SK-N-SH (cell line): ENCODE data around the gene HK3. TPM values are rescaled to one million over a fixed set of nuclear protein-coding genes. Genes with fewer than 3 reads are reported as not detected.

Experiments used
- CTCF ChIA-PET: fragments of 300-600, 350-600 bp; formaldehyde crosslinking; extraction: SDS; loops from one replicate; lab custom pipeline; 2021; lab: Yijun Ruan, JAX
- POLR2A ChIA-PET: fragments of 350-600 bp; sonication (Branson Sonifier 250); formaldehyde crosslinking; extraction: SDS; loops from one replicate; lab custom pipeline; 2020; ENCODE audit warnings: antibody characterized with exemption, inconsistent platforms; lab: Yijun Ruan, JAX
- DNase-seq: peaks from one replicate; pipeline ENCODE4 v3.0.0; 2012
- H2AFZ ChIP-seq: fragments of 200-600 bp; sonication (generic); 2 replicates; pipeline ENCODE4 v1.8.1; 2016; ENCODE audit warnings: antibody characterized with exemption, mild to moderate bottlenecking, low read depth
- H3F3A ChIP-seq: fragments of 200-600 bp; sonication (generic); replicated peaks from 2 replicates; pipeline ENCODE3; 2016; ENCODE audit warnings: antibody characterized with exemption, mild to moderate bottlenecking; ENCODE audit not compliant: insufficient read depth
- H3K27ac ChIP-seq, 2 experiments: fragments of 200-500 bp in 1 of 2; fragments of 200-600 bp in 1 of 2; sonication (Bioruptor generic) in 1 of 2; sonication (generic), shearing (Covaris generic) in 1 of 2; 2 replicates each; pipeline versions ENCODE4 v1.5.1 to v1.6.1; 2014 to 2016; ENCODE audit warnings: low read depth in 2 of 2, inconsistent platforms in 1 of 2, low read length in 1 of 2, mild to moderate bottlenecking in 1 of 2, mixed read lengths in 1 of 2
- H3K27me3 ChIP-seq: fragments of 200-600 bp; sonication (generic), shearing (Covaris generic); 2 replicates; pipeline ENCODE4 v1.6.1; 2016; ENCODE audit warnings: mixed run types; ENCODE audit not compliant: insufficient read depth
- H3K36me3 ChIP-seq, 2 experiments: fragments of 200-500 bp in 1 of 2; fragments of 200-600 bp in 1 of 2; sonication (Bioruptor generic) in 1 of 2; sonication (generic) in 1 of 2; replicated peaks in 1 of 2; 2 replicates each; pipeline versions ENCODE3 to v1.5.1; 2014 to 2016; ENCODE audit warnings: low read length in 1 of 2, mild to moderate bottlenecking in 1 of 2; ENCODE audit not compliant: insufficient read depth in 2 of 2, control insufficient read depth in 1 of 2
- H3K4me1 ChIP-seq, 2 experiments: fragments of 200-500 bp in 1 of 2; fragments of 200-600 bp in 1 of 2; sonication (Bioruptor generic) in 1 of 2; sonication (generic), shearing (Covaris generic) in 1 of 2; 2 replicates each; pipeline versions ENCODE4 v1.5.1 to v1.6.1; 2014 to 2016; ENCODE audit warnings: low read depth in 1 of 2, low read length in 1 of 2, mixed run types in 1 of 2; ENCODE audit not compliant: insufficient read depth in 2 of 2, control insufficient read depth in 1 of 2
- H3K4me2 ChIP-seq: fragments of 200-600 bp; sonication (generic), shearing (Covaris generic); 2 replicates; pipeline ENCODE4 v1.6.1; 2017; ENCODE audit warnings: mixed run types
- H3K4me3 ChIP-seq, 2 experiments: fragments of 200-500 bp in 1 of 2; fragments of 200-600 bp in 1 of 2; sonication (Bioruptor generic) in 1 of 2; sonication (generic), shearing (Covaris generic) in 1 of 2; 2 replicates each; pipeline versions ENCODE4 v1.5.1 to v1.8.1; 2014 to 2016; ENCODE audit warnings: low read depth in 2 of 2, inconsistent platforms in 1 of 2, low read length in 1 of 2, mild to moderate bottlenecking in 1 of 2, mixed read lengths in 1 of 2, moderate library complexity in 1 of 2
- H3K79me2 ChIP-seq: fragments of 200-600 bp; sonication (generic); 2 replicates; pipeline ENCODE4 v1.8.1; 2017; ENCODE audit warnings: mild to moderate bottlenecking; ENCODE audit not compliant: insufficient read depth
- H3K9ac ChIP-seq: fragments of 200-600 bp; sonication (generic); 2 replicates; pipeline ENCODE4 v1.6.1; 2017; ENCODE audit warnings: mixed run types
- H3K9me2 ChIP-seq: fragments of 200-600 bp; sonication (generic); 2 replicates; pipeline ENCODE4 v1.6.1; 2017; ENCODE audit warnings: mixed run types
- H3K9me3 ChIP-seq: fragments of 200-600 bp; sonication (generic); 2 replicates; pipeline ENCODE4 v1.6.1; 2017; ENCODE audit warnings: mixed run types, mild to moderate bottlenecking, moderate library complexity
- H4K20me1 ChIP-seq: fragments of 200-600 bp; sonication (generic); 2 replicates; pipeline ENCODE4 v1.6.1; 2017; ENCODE audit warnings: mild to moderate bottlenecking, mixed run types; ENCODE audit not compliant: insufficient read depth
- CHD2 ChIP-seq: fragments of 150-350 bp; IDR thresholded peaks from 2 replicates; pipeline ENCODE4 v1.6.1; 2018; ENCODE audit warnings: low read length; ENCODE audit not compliant: partially characterized antibody
- EP300 ChIP-seq, 2 experiments: IDR thresholded peaks; 2 replicates each; pipeline versions ENCODE4 v1.4.0 to v1.6.1; 2012; ENCODE audit warnings: borderline replicate concordance in 1 of 2, low read depth in 1 of 2, low read length in 1 of 2
- EZH2phosphoT487 ChIP-seq: fragments of 200-600 bp; sonication (generic); IDR thresholded peaks from 2 replicates; pipeline ENCODE4 v1.6.1; 2017; ENCODE audit warnings: low read depth, mixed run types, mild to moderate bottlenecking, antibody characterized with exemption, moderate library complexity, borderline replicate concordance
- FOSL2 ChIP-seq: IDR thresholded peaks from 2 replicates; pipeline ENCODE4 v1.4.0; 2012; ENCODE audit warnings: low read depth, mild to moderate bottlenecking, moderate library complexity, borderline replicate concordance
- FOXJ3 ChIP-seq: sonication (generic); formaldehyde crosslinking; IDR thresholded peaks from 2 replicates; pipeline ENCODE4 v1.5.1; 2020; ENCODE audit warnings: mild to moderate bottlenecking, missing genetic modification reagents
- GABPA ChIP-seq: IDR thresholded peaks from 2 replicates; pipeline ENCODE4 v1.4.0; 2012; ENCODE audit warnings: low read depth, mild to moderate bottlenecking
- NRF1 ChIP-seq: IDR thresholded peaks from 2 replicates; pipeline ENCODE4 v1.6.1; 2012; ENCODE audit warnings: low read depth, mild to moderate bottlenecking, low read length
- SIN3A ChIP-seq: IDR thresholded peaks from 2 replicates; pipeline ENCODE4 v1.6.1; 2012; ENCODE audit warnings: low read depth, mild to moderate bottlenecking, low read length, moderate library complexity, borderline replicate concordance
- TAF1 ChIP-seq: IDR thresholded peaks from 2 replicates; pipeline ENCODE4 v1.6.1; 2012; ENCODE audit warnings: low read depth, mild to moderate bottlenecking, low read length, moderate library complexity, borderline replicate concordance
- YY1 ChIP-seq: IDR thresholded peaks from 2 replicates; pipeline ENCODE4 v1.4.0; 2012; ENCODE audit warnings: low read depth, mild to moderate bottlenecking
- WGBS: methylation state at CpG from one replicate; pipeline ENCODE4 v1.1.6; 2017; ENCODE audit warnings: low lambda C conversion rate; 5-methylcytosine and 5-hydroxymethylcytosine counted together
- polyA plus RNA-seq, 3 experiments: library from polyadenylated mRNA; depleted of rRNA; stranded (reverse); fragments of >200 nt; gene quantifications; 2 replicates each; pipeline ENCODE4 v1.2.3, GENCODE V29; 2012
- TF ChIP-seq, protein P1 (sequence below): IDR thresholded peaks from 2 replicates; pipeline ENCODE4; 2012
- TF ChIP-seq, protein P2 (sequence below): IDR thresholded peaks from 2 replicates; pipeline ENCODE4 v1.4.0; 2012; ENCODE audit warnings: low read depth
- TF ChIP-seq, protein P3 (sequence below): fragments of 150-350 bp; IDR thresholded peaks from 2 replicates; pipeline ENCODE4 v1.6.1; 2016; ENCODE audit warnings: mild to moderate bottlenecking, low read depth, low read length
- TF ChIP-seq, protein P4 (sequence below): fragments of 200-600 bp; sonication (generic); IDR thresholded peaks from 2 replicates; pipeline ENCODE4 v1.6.1; 2017; ENCODE audit warnings: antibody characterized with exemption, mild to moderate bottlenecking, moderate library complexity

Gene HK3
- polyA plus RNA-seq, 1 of the 3 experiments (the other 2 are of a cell fraction): 0.02 TPM

DNA sequence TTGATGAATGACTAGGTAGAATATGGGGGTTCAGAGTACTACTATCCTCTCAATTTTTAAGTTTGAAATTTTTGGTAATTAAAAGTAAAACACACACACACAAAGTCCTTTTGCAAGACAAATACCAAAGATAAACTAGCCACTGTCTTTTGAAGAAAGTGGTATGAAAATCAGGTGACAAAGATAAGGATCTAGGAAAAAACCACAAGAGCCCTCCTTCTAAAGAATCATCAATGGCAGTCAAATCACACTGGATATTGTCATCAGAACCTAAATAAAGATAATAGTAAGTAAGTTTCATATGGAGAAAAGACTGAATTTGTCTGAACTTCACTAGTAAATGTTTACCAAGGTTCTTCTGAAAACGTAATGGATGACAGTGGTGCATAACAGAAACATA, 30.5 kb upstream of the HK3 start:
- ChIA-PET POLR2A (no interaction called here), CTCF (interaction anchor here (1.2 kb wide), 1 partner anchor 269 kb away, joined by 4 read pairs; no protein-coding TSS in a partner anchor)
- 97% methylated on average over 1 of the region's 1 CpG for WGBS
- TF ChIP-seq EP300 (IDR thresholded peaks at IDR 0.05; ENCODE audit: borderline replicate concordance in 1 of 2, low read depth in 1 of 2, low read length in 1 of 2) (no peak), FOXJ3 (no peak), NRF1 (no peak), EZH2phosphoT487 (no peak), FOSL2 (no peak), YY1 (no peak), CHD2 (no peak), SIN3A (no peak), TAF1 (no peak), GABPA (no peak)
- TF ChIP-seq, protein P1, sequence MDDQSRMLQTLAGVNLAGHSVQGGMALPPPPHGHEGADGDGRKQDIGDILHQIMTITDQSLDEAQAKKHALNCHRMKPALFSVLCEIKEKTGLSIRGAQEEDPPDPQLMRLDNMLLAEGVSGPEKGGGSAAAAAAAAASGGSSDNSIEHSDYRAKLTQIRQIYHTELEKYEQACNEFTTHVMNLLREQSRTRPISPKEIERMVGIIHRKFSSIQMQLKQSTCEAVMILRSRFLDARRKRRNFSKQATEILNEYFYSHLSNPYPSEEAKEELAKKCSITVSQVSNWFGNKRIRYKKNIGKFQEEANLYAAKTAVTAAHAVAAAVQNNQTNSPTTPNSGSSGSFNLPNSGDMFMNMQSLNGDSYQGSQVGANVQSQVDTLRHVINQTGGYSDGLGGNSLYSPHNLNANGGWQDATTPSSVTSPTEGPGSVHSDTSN: no peak
- TF ChIP-seq, protein P2, sequence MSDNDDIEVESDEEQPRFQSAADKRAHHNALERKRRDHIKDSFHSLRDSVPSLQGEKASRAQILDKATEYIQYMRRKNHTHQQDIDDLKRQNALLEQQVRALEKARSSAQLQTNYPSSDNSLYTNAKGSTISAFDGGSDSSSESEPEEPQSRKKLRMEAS: no peak
- TF ChIP-seq, protein P3, sequence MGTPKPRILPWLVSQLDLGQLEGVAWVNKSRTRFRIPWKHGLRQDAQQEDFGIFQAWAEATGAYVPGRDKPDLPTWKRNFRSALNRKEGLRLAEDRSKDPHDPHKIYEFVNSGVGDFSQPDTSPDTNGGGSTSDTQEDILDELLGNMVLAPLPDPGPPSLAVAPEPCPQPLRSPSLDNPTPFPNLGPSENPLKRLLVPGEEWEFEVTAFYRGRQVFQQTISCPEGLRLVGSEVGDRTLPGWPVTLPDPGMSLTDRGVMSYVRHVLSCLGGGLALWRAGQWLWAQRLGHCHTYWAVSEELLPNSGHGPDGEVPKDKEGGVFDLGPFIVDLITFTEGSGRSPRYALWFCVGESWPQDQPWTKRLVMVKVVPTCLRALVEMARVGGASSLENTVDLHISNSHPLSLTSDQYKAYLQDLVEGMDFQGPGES: no peak
- TF ChIP-seq, protein P4, sequence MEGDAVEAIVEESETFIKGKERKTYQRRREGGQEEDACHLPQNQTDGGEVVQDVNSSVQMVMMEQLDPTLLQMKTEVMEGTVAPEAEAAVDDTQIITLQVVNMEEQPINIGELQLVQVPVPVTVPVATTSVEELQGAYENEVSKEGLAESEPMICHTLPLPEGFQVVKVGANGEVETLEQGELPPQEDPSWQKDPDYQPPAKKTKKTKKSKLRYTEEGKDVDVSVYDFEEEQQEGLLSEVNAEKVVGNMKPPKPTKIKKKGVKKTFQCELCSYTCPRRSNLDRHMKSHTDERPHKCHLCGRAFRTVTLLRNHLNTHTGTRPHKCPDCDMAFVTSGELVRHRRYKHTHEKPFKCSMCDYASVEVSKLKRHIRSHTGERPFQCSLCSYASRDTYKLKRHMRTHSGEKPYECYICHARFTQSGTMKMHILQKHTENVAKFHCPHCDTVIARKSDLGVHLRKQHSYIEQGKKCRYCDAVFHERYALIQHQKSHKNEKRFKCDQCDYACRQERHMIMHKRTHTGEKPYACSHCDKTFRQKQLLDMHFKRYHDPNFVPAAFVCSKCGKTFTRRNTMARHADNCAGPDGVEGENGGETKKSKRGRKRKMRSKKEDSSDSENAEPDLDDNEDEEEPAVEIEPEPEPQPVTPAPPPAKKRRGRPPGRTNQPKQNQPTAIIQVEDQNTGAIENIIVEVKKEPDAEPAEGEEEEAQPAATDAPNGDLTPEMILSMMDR: no peak
- no peak overlapping the region for H2AFZ ChIP-seq
- no peaks in the 10 kb centered on the region for H3K9me3 ChIP-seq
- no peaks in the 10 kb centered on the region for H3K79me2 ChIP-seq
- H3K4me2 ChIP-seq: no peak overlapping the region
- H3F3A ChIP-seq: peaks cover 8% of the 10 kb centered on the region
- peaks cover 31 to 36% of the 10 kb centered on the region in 2 experiments for H3K36me3 ChIP-seq
- no peak overlapping the region for H3K27ac ChIP-seq
- H3K4me1 ChIP-seq: no peaks in the 10 kb centered on the region
- no peaks in the 10 kb centered on the region for H4K20me1 ChIP-seq
- H3K9ac ChIP-seq: no peak overlapping the region
- no peak overlapping the region for H3K4me3 ChIP-seq
- DNase-seq: no peak
- no peaks in the 10 kb centered on the region for H3K27me3 ChIP-seq
- H3K9me2 ChIP-seq: no peaks in the 10 kb centered on the region
